IMR-90 (cell line): ENCODE results near the gene MFAP2. TPM values are rescaled to one million over a fixed set of nuclear protein-coding genes. Genes with fewer than 3 reads are reported as not detected.

Experiments used
- ATAC-seq: fragments of 200-7000 bp; cut with Tn5 transposase; 2 replicates; pipeline ENCODE4 v1.9.1; 2020; ENCODE audit warnings: low read depth, mild to moderate bottlenecking, moderate library complexity
- BruUV-seq: library from RNA; stranded (reverse); fragments of 400-500 nt; replicated peaks from 2 replicates; lab custom pipeline; 2021; lab: Mats Ljungman, UMichigan
- CTCF ChIA-PET: fragments of 300-600 bp; formaldehyde crosslinking; extraction: SDS; loops from one replicate; lab custom pipeline; 2021; ENCODE audit warnings: antibody characterized with exemption; lab: Yijun Ruan, JAX
- POLR2A ChIA-PET: fragments of 300-600 bp; sonication (Branson Sonifier 250); formaldehyde crosslinking; loops from one replicate; lab custom pipeline; 2022; ENCODE audit warnings: antibody characterized with exemption; ENCODE audit not compliant: unreplicated experiment; lab: Charles Lee
- DNase-seq: peaks from one replicate; pipeline ENCODE4 v3.0.0; 2013
- H2AFZ ChIP-seq: replicated peaks from 2 replicates; pipeline ENCODE3; 2013; ENCODE audit warnings: low read length, mild to moderate bottlenecking; ENCODE audit not compliant: poor library complexity
- H2AK5ac ChIP-seq: 2 replicates; pipeline ENCODE4 v1.6.1; 2013; ENCODE audit warnings: low read depth, low read length, inconsistent platforms
- H2AK9ac ChIP-seq: replicated peaks from 2 replicates; pipeline ENCODE3; 2013; ENCODE audit warnings: mild to moderate bottlenecking, low read depth, low read length, moderate library complexity; ENCODE audit not compliant: poor library complexity
- H2BK120ac ChIP-seq: 2 replicates; pipeline ENCODE4 v1.6.1; 2013; ENCODE audit warnings: low read depth, low read length, inconsistent platforms
- H2BK15ac ChIP-seq: 3 replicates; pipeline ENCODE4 v1.6.1; 2013; ENCODE audit warnings: low read depth, low read length, inconsistent platforms
- H2BK20ac ChIP-seq: 2 replicates; pipeline ENCODE4 v1.6.1; 2013; ENCODE audit warnings: low read depth, mild to moderate bottlenecking, inconsistent platforms, low read length, moderate library complexity
- H2BK5ac ChIP-seq: 2 replicates; pipeline ENCODE4 v1.6.1; 2013; ENCODE audit warnings: mild to moderate bottlenecking, low read depth, low read length, inconsistent platforms; ENCODE audit not compliant: poor library complexity, severe bottlenecking
- H3K14ac ChIP-seq: replicated peaks from 2 replicates; pipeline ENCODE4 v1.6.1; 2013; ENCODE audit warnings: low read depth, low read length, inconsistent platforms
- H3K18ac ChIP-seq: 2 replicates; pipeline ENCODE4 v1.6.1; 2013; ENCODE audit warnings: low read depth, low read length, control low read depth
- H3K23ac ChIP-seq: 2 replicates; pipeline ENCODE4 v1.6.1; 2013; ENCODE audit warnings: low read depth, low read length, inconsistent platforms
- H3K27ac ChIP-seq: 2 replicates; pipeline ENCODE4 v1.5.1; 2013; ENCODE audit warnings: mild to moderate bottlenecking, control low read depth, low read length; ENCODE audit not compliant: insufficient read depth
- H3K27me3 ChIP-seq: 2 replicates; pipeline ENCODE4 v1.6.1; 2013; ENCODE audit warnings: low read length; ENCODE audit not compliant: control insufficient read depth, insufficient read depth
- H3K36me3 ChIP-seq: 2 replicates; pipeline ENCODE4 v1.6.1; 2013; ENCODE audit warnings: low read length, mixed read lengths; ENCODE audit not compliant: control insufficient read depth, insufficient read depth
- H3K4ac ChIP-seq: 2 replicates; pipeline ENCODE4 v1.6.1; 2013; ENCODE audit warnings: low read depth, low read length, inconsistent platforms
- H3K4me1 ChIP-seq: 2 replicates; pipeline ENCODE4 v1.6.1; 2013; ENCODE audit warnings: low read length, mixed read lengths; ENCODE audit not compliant: control insufficient read depth, insufficient read depth
- H3K4me2 ChIP-seq: 2 replicates; pipeline ENCODE4 v1.6.1; 2013; ENCODE audit warnings: low read depth, mild to moderate bottlenecking, control low read depth, low read length, moderate library complexity
- H3K4me3 ChIP-seq: 2 replicates; pipeline ENCODE4 v1.5.1; 2013; ENCODE audit warnings: low read depth, mild to moderate bottlenecking, control low read depth, low read length, moderate library complexity; ENCODE audit not compliant: insufficient read depth
- H3K56ac ChIP-seq: 2 replicates; pipeline ENCODE4 v1.6.1; 2013; ENCODE audit warnings: low read length, inconsistent platforms; ENCODE audit not compliant: insufficient read depth; ENCODE audit errors: extremely low read depth
- H3K79me1 ChIP-seq, 2 experiments: 2 replicates each; pipeline ENCODE4 v1.6.1; 2013; ENCODE audit warnings: low read length in 2 of 2, inconsistent platforms in 1 of 2, low read depth in 1 of 2
- H3K9ac ChIP-seq: 2 replicates; pipeline ENCODE4 v1.6.1; 2013; ENCODE audit warnings: low read depth, low read length, control low read depth
- H3K9me1 ChIP-seq: 2 replicates; pipeline ENCODE4 v1.6.1; 2013; ENCODE audit warnings: low read length, inconsistent platforms; ENCODE audit not compliant: insufficient read depth
- H3K9me3 ChIP-seq: 2 replicates; pipeline ENCODE4 v1.6.1; 2013; ENCODE audit warnings: low read length; ENCODE audit not compliant: control insufficient read depth, insufficient read depth
- H4K20me1 ChIP-seq: 2 replicates; pipeline ENCODE4 v1.6.1; 2013; ENCODE audit warnings: low read length, inconsistent platforms; ENCODE audit not compliant: insufficient read depth
- H4K5ac ChIP-seq: 2 replicates; pipeline ENCODE4 v1.6.1; 2013; ENCODE audit warnings: mild to moderate bottlenecking, low read depth, low read length, control low read depth
- H4K8ac ChIP-seq, 2 experiments: 2 replicates each; pipeline ENCODE4 v1.6.1; 2013; ENCODE audit warnings: low read depth in 2 of 2, low read length in 2 of 2, control low read depth in 1 of 2, inconsistent platforms in 1 of 2
- H4K91ac ChIP-seq: 2 replicates; pipeline ENCODE4 v1.6.1; 2013; ENCODE audit warnings: low read depth, low read length, inconsistent platforms; ENCODE audit not compliant: insufficient read depth
- FOS ChIP-seq: fragments of 150-350 bp; IDR thresholded peaks from 2 replicates; pipeline ENCODE4 v1.6.1; 2016; ENCODE audit warnings: low read depth, low read length
- WGBS, 2 experiments: methylation state at CpG; one replicate each; pipeline versions ENCODE4 v1.1.5 to v1.1.7; 2013; ENCODE audit warnings: missing lambda C conversion rate in 2 of 2; ENCODE audit not compliant: insufficient read length in 1 of 2; ENCODE audit errors: extremely low coverage in 2 of 2; 5-methylcytosine and 5-hydroxymethylcytosine counted together
- dilution Hi-C: fragments of 300-500 bp; cut with HindIII; formaldehyde crosslinking; loops from one replicate; pipeline ENCODE4 v1.14.3; 2018; ENCODE audit warnings: low sequenced_read_pairs; ENCODE audit not compliant: unreplicated experiment
- in situ Hi-C: fragments of 300-500 bp; cut with MboI; formaldehyde crosslinking; loops from 3 replicates; pipeline ENCODE4 v1.14.3; 2019; ENCODE audit warnings: low sequenced_read_pairs, inconsistent platforms, mixed read lengths
- intact Hi-C: fragments of 100-400 bp; cut with micrococcal nuclease; formaldehyde crosslinking; loops from 2 replicates; pipeline ENCODE4 v1.10.0; 2022
- polyA plus RNA-seq, 3 experiments: library from polyadenylated mRNA; depleted of rRNA; stranded (reverse); fragments of >200 nt; gene quantifications; 2 replicates each; pipeline ENCODE4 v1.2.3, GENCODE V29; 2012; ENCODE audit warnings: low replicate concordance in 1 of 3
- total RNA-seq: library from RNA; depleted of rRNA; stranded (reverse); fragments of >200 nt; gene quantifications from 2 replicates; pipeline ENCODE4 v1.2.3, GENCODE V29; 2012
- TF ChIP-seq, protein P1 (sequence below): fragments of 150-350 bp; IDR thresholded peaks from 2 replicates; pipeline ENCODE4 v1.6.1; 2016; ENCODE audit warnings: low read depth, mild to moderate bottlenecking, low read length, moderate library complexity, borderline replicate concordance

The MFAP2 gene
- total and polyA plus RNA-seq, 2 of the 4 experiments (the other 2 are of a cell fraction): 3.9 to 13.9 TPM

GRCh38 chr1:16966282-16966681 lies 14.1 kb downstream of the MFAP2 start:
- Histone ChIP-seq H2AFZ (no peak overlapping the region), H3K4me2 (no peak overlapping the region), H3K9ac (no peak overlapping the region), H3K9me1 (no peaks in the 10 kb centered on the region), H4K20me1 (peaks cover 12% of the 10 kb centered on the region), H3K4me1 (peaks cover 7% of the 10 kb centered on the region), H3K18ac (no peak overlapping the region), H3K36me3 (peaks cover 13% of the 10 kb centered on the region; the same call in 1 of the 2 replicates), H3K14ac (no peak overlapping the region), H4K91ac (no peak overlapping the region), H3K56ac (no peak overlapping the region), H2AK5ac (no peak overlapping the region), H2BK120ac (no peak overlapping the region), H4K8ac (no peak overlapping the region), H2BK15ac (no peak overlapping the region), H3K23ac (no peak overlapping the region), H3K79me1 (no peaks in the 10 kb centered on the region), H3K27ac (no peak overlapping the region), H2AK9ac (peak overlapping the region; percentile 82), H3K27me3 (no peaks in the 10 kb centered on the region; the same call in 1 of the 2 replicates), H2BK5ac (no peak overlapping the region), H4K5ac (no peak overlapping the region), H3K4me3 (no peak overlapping the region), H3K4ac (no peak overlapping the region), H3K9me3 (no peaks in the 10 kb centered on the region), H2BK20ac (no peak overlapping the region)
- no TSS peak for BruUV-seq
- POLR2A ChIA-PET: no interaction called here
- no peak for TF ChIP-seq FOS
- TF ChIP-seq, protein P1, sequence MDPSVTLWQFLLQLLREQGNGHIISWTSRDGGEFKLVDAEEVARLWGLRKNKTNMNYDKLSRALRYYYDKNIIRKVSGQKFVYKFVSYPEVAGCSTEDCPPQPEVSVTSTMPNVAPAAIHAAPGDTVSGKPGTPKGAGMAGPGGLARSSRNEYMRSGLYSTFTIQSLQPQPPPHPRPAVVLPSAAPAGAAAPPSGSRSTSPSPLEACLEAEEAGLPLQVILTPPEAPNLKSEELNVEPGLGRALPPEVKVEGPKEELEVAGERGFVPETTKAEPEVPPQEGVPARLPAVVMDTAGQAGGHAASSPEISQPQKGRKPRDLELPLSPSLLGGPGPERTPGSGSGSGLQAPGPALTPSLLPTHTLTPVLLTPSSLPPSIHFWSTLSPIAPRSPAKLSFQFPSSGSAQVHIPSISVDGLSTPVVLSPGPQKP: no peak
- CTCF ChIA-PET: no interaction called here
- in situ Hi-C loops: no loop called here
- ATAC-seq: no peak
- intact Hi-C loops: no loop called here
- DNase-seq: no peak
- 96% methylated on average over 12 of the region's 22 CpGs; no CpG with 5 or more reads in 1 of the 2 experiments for WGBS, 2 experiments
- dilution Hi-C loops: no loop called here
